ENCODE data around the gene PIGQ. TPM values are rescaled to one million over a fixed set of nuclear protein-coding genes. Genes with fewer than 3 reads are reported as not detected.

Gene PIGQ
- total and polyA plus RNA-seq, 2 of the 13 experiments (the other 11 are each of a cell fraction or from before 2014, with no cell fraction given) = 7.7 to 19.7 TPM

DNA sequence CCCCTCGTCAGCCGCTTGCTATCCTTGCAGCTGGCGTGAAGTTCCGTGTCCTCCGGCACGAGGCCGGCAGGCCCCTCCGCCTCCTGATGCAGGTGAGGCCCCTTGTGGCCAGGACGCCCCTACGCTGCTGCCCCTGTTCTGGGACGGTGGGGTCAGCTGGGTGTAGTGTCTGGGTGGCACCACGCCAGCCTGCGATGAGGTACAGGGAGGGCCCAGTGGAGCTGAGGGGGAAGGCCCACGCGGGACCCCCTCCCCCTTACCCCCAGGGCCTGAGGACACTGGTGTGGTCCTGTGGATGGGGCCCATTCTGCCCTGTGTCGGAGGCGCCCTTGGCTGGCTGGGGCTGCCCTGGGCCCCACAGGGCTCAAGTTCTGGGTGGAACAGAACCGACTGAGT lies 12.4 kb downstream of the PIGQ start:
- 73% methylated on average over 3 of the region's 18 CpGs for WGBS (ENCODE audit: low lambda C conversion rate)
- H3K9ac ChIP-seq (ENCODE audit: insufficient read depth, low read depth, low read length) = no peak overlapping the region
- POLR2A ChIA-PET = no interaction called here
- ATAC-seq = no peak
- intact Hi-C loops (cut with micrococcal nuclease; ENCODE audit: unreplicated experiment) = loop anchor here (10.0 kb wide), 1 partner anchor 63 kb away; the partner anchor contains the start of genes MCRIP2 and WDR90
- H3K9me3 ChIP-seq (ENCODE audit: low read length) = no peaks in the 10 kb centered on the region
- CTCF ChIA-PET (ENCODE audit: low intra/inter-chr PET ratio, low total read pairs) = no interaction called here
- no peaks in the 10 kb centered on the region for H4K20me1 ChIP-seq (ENCODE audit: insufficient read depth, low read length)
- H3K36me3 ChIP-seq (replicated peaks in 1 of 2; ENCODE audit: control insufficient read depth in 1 of 2, insufficient read depth in 2 of 2, low read length in 2 of 2) = no peaks in the 10 kb centered on the region
- peaks cover 23% of the 10 kb centered on the region for H3K4me1 ChIP-seq (ENCODE audit: insufficient read depth, low read length)
- no peak overlapping the region for H3K4me3 ChIP-seq (replicated peaks in 1 of 3; ENCODE audit: insufficient read depth in 1 of 3, low read depth in 2 of 3, low read length in 3 of 3)
- BruUV-seq (replicated peaks) = no TSS peak
- TF ChIP-seq, protein P1, sequence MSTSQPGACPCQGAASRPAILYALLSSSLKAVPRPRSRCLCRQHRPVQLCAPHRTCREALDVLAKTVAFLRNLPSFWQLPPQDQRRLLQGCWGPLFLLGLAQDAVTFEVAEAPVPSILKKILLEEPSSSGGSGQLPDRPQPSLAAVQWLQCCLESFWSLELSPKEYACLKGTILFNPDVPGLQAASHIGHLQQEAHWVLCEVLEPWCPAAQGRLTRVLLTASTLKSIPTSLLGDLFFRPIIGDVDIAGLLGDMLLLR (CRISPR knock-in tag; IDR thresholded peaks at IDR 0.05) = no peak
- TF ChIP-seq NCOR1 (IDR thresholded peaks at IDR 0.05; ENCODE audit: borderline replicate concordance, low read length) = no peak
- TF ChIP-seq, protein P2, sequence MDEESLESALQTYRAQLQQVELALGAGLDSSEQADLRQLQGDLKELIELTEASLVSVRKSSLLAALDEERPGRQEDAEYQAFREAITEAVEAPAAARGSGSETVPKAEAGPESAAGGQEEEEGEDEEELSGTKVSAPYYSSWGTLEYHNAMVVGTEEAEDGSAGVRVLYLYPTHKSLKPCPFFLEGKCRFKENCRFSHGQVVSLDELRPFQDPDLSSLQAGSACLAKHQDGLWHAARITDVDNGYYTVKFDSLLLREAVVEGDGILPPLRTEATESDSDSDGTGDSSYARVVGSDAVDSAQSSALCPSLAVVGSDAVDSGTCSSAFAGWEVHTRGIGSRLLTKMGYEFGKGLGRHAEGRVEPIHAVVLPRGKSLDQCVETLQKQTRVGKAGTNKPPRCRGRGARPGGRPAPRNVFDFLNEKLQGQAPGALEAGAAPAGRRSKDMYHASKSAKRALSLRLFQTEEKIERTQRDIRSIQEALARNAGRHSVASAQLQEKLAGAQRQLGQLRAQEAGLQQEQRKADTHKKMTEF (CRISPR knock-in tag; IDR thresholded peaks at IDR 0.05) = no peak
- no peak for TF ChIP-seq ZSCAN21 (CRISPR knock-in tag; IDR thresholded peaks at IDR 0.05; ENCODE audit: borderline replicate concordance)
- no peak for TF ChIP-seq ETV6 (CRISPR knock-in tag; conservative IDR thresholded peaks at IDR 0.05)
- TF ChIP-seq TBP (CRISPR knock-in tag; IDR thresholded peaks at IDR 0.05) = no peak
- TF ChIP-seq ZZZ3 (CRISPR knock-in tag; IDR thresholded peaks at IDR 0.05; ENCODE audit: borderline replicate concordance) = no peak
- no peak for TF ChIP-seq CHD2 (IDR thresholded peaks at IDR 0.05; ENCODE audit: low read depth, low read length)
- TF ChIP-seq CBFB (CRISPR knock-in tag; IDR thresholded peaks at IDR 0.05) = no peak
- TF ChIP-seq ZKSCAN5 (CRISPR knock-in tag; IDR thresholded peaks at IDR 0.05) = no peak
- no peak for TF ChIP-seq MAFG (CRISPR knock-in tag; IDR thresholded peaks at IDR 0.05)
- in situ Hi-C loops (cut with HindIII; ENCODE audit: extremely low pct_ligation_motif_present, low pct_unique_long_range_greater_than_20kb) = no loop called here
- H3K27ac ChIP-seq (ENCODE audit: extremely low read length, insufficient read depth, low read length) = no peak overlapping the region
- no peak overlapping the region for H3K4me2 ChIP-seq (ENCODE audit: low read depth, low read length)
- FAIRE-seq = no peak
- no peak for DNase-seq (ENCODE audit: low spot score)
- H3K27me3 ChIP-seq (ENCODE audit: control insufficient read depth in 1 of 2, insufficient read depth in 2 of 2, low read length in 2 of 2) = no peaks in the 10 kb centered on the region
- H2AFZ ChIP-seq (ENCODE audit: low read length) = no peak overlapping the region
- H3K79me2 ChIP-seq (ENCODE audit: insufficient read depth, low read length) = no peaks in the 10 kb centered on the region

Measured in HepG2 (cell line).